Aorta (tissue), 5 donors: Measurements from ENCODE around the gene DNTT. TPM values are rescaled to one million over a fixed set of nuclear protein-coding genes. Genes with fewer than 3 reads are reported as not detected.
A peak's percentile ranks its signal among the peaks of the same experiment; 100 is the strongest.

Source experiments
- ATAC-seq: fragments of 200-7000 bp; cut with Tn5 transposase; one replicate; pipeline ENCODE4 v1.9.1; 2022; ENCODE audit warnings: moderate library complexity; ENCODE audit not compliant: low FRiP score
- DNase-seq, 2 donors: peaks; one replicate each; pipeline ENCODE4 v3.0.0-alpha.2; 2020
- H3K27ac ChIP-seq, 2 donors: one replicate each; pipeline ENCODE4 v1.5.1; 2013; ENCODE audit warnings: low read length in 2 of 2, mild to moderate bottlenecking in 2 of 2, moderate library complexity in 2 of 2, control low read depth in 1 of 2, inconsistent platforms in 1 of 2, low read depth in 1 of 2
- H3K27me3 ChIP-seq, 2 donors: one replicate each; pipeline ENCODE4 v1.6.1; 2013; ENCODE audit warnings: control low read depth in 1 of 2, low read length in 1 of 2, mild to moderate bottlenecking in 1 of 2, moderate library complexity in 1 of 2; ENCODE audit not compliant: insufficient read depth in 2 of 2, control insufficient read depth in 1 of 2
- H3K36me3 ChIP-seq, 2 donors: one replicate each; pipeline ENCODE4 v1.6.1; 2013; ENCODE audit warnings: control low read depth in 1 of 2, low read length in 1 of 2, mild to moderate bottlenecking in 1 of 2; ENCODE audit not compliant: insufficient read depth in 2 of 2, control insufficient read depth in 1 of 2
- H3K4me1 ChIP-seq, 2 donors: one replicate each; pipeline ENCODE4 v1.6.1; 2013; ENCODE audit warnings: low read length in 2 of 2, control low read depth in 1 of 2, mild to moderate bottlenecking in 1 of 2, moderate library complexity in 1 of 2; ENCODE audit not compliant: insufficient read depth in 2 of 2, control insufficient read depth in 1 of 2
- H3K4me3 ChIP-seq, 2 donors: one replicate each; pipeline ENCODE4 v1.5.1; 2013; ENCODE audit warnings: low read length in 2 of 2, control low read depth in 1 of 2, mild to moderate bottlenecking in 1 of 2
- H3K9me3 ChIP-seq: one replicate; pipeline ENCODE4 v1.6.1; 2013; ENCODE audit warnings: mild to moderate bottlenecking, low read length; ENCODE audit not compliant: control insufficient read depth
- WGBS, 2 donors: extraction: QIAGEN DNeasy Blood & Tissue Kit; methylation state at CpG; one replicate each; pipeline ENCODE4 v1.1.7; 2013; 5-methylcytosine and 5-hydroxymethylcytosine counted together
- intact Hi-C, 2 donors: fragments of 100-400 bp; cut with DNase I; formaldehyde crosslinking; loops; one replicate each; pipeline versions ENCODE4 v1.14.2 to v1.15.0; 2022
- polyA plus RNA-seq, 2 donors: library from polyadenylated mRNA; stranded (reverse); fragments of 200-250 nt; gene quantifications; one replicate each; pipeline ENCODE4 v1.2.3, GENCODE V29; 2013
- total RNA-seq, 2 donors: library from RNA; stranded (reverse); fragmentation: NEBNext Ultra II Directional; extraction: Animal tissue kit (Norgen Biotek cat#: 25700); gene quantifications; one replicate each; pipeline ENCODE4 v1.2.1, GENCODE V29; 2021
- donor health status: healthy with polysubstance abuse.
- donor health status: Bipolar disorder and iron deficiency.
- donor health status: DM: no; HTN: no; CAD: no.
- donor health status: DM: no; HTN: no; CAD: no.
- donor health status: DM: yes; HTN: yes; CAD: no.

DNTT gene
- total and polyA plus RNA-seq, 4 donors: not detected

- H3K36me3 ChIP-seq: no peaks in the 10 kb centered on the region
- no peak overlapping the region for H3K27ac ChIP-seq
- peaks cover 0 to 3% of the 10 kb centered on the region in 2 donors for H3K4me1 ChIP-seq
- 92 to 93% methylated on average over 6 of the region's 6 CpGs for WGBS, 2 donors
- H3K27me3 ChIP-seq: no peaks in the 10 kb centered on the region
- H3K9me3 ChIP-seq: no peaks in the 10 kb centered on the region
- DNase-seq (no peak), ATAC-seq (no peak)
- intact Hi-C loops: no loop called here
- H3K4me3 ChIP-seq: no peak overlapping the region
Measured at GRCh38 chr10:96283756-96284155, 20.5 kb upstream of the DNTT start.

DNA sequence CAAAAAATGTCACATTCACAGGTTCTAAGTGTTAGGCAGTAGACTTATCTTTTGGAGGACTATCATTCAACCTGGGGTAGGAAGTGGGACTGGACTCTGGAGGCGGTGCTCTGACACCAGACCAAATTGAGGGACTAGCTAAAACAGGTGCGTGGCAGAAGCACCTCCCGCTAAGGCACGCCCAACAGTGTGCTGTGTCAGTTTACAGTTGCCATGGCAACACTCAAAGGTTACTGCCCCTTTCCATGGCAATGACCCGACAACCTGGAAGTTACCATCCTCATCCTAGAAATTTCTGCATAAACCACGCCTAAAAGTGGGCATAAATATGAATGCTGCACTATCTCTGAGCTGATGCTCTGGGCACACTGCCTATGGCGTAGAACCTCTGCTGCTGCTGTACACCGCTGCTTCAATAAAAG lies 18.9 kb upstream of the DNTT start:
- no peak overlapping the region for H3K4me3 ChIP-seq
- intact Hi-C loops: no loop called here
- H3K9me3 ChIP-seq: no peaks in the 10 kb centered on the region
- no peaks in the 10 kb centered on the region for H3K27me3 ChIP-seq
- 61 to 64% methylated on average over 8 of the region's 8 CpGs for WGBS, 2 donors
- ATAC-seq: no peak
- no peaks in the 10 kb centered on the region for H3K36me3 ChIP-seq
- peaks cover 0 to 3% of the 10 kb centered on the region in 2 donors for H3K4me1 ChIP-seq
- H3K27ac ChIP-seq: no peak overlapping the region
- DNase-seq: no peak

- Histone ChIP-seq H3K4me3 (no peak overlapping the region), H3K4me1 (peaks cover 0 to 3% of the 10 kb centered on the region in 2 donors), H3K36me3 (no peaks in the 10 kb centered on the region), H3K9me3 (no peaks in the 10 kb centered on the region), H3K27me3 (no peaks in the 10 kb centered on the region), H3K27ac (peak overlapping the region; percentile 22 to 78)
- ATAC-seq (peak; percentile 46), DNase-seq (no peak)
- WGBS, 2 donors: 2 to 4% methylated on average over 6 of the region's 6 CpGs
- intact Hi-C loops: no loop called here
Measured at GRCh38 chr10:96287392-96288105, 16.7 kb upstream of the DNTT start.

- no peaks in the 10 kb centered on the region for H3K9me3 ChIP-seq
- H3K4me3 ChIP-seq: no peak overlapping the region
- peak overlapping the region; percentile 19 to 22 for H3K27ac ChIP-seq
- ATAC-seq (no peak), DNase-seq (no peak)
- peaks cover 0 to 3% of the 10 kb centered on the region in 2 donors for H3K4me1 ChIP-seq
- no peaks in the 10 kb centered on the region for H3K36me3 ChIP-seq
- WGBS, 2 donors: 26 to 34% methylated on average over 5 of the region's 5 CpGs
- intact Hi-C loops: no loop called here
- H3K27me3 ChIP-seq: no peaks in the 10 kb centered on the region
Measured at GRCh38 chr10:96288151-96288621, 16.0 kb upstream of the DNTT start.

DNA sequence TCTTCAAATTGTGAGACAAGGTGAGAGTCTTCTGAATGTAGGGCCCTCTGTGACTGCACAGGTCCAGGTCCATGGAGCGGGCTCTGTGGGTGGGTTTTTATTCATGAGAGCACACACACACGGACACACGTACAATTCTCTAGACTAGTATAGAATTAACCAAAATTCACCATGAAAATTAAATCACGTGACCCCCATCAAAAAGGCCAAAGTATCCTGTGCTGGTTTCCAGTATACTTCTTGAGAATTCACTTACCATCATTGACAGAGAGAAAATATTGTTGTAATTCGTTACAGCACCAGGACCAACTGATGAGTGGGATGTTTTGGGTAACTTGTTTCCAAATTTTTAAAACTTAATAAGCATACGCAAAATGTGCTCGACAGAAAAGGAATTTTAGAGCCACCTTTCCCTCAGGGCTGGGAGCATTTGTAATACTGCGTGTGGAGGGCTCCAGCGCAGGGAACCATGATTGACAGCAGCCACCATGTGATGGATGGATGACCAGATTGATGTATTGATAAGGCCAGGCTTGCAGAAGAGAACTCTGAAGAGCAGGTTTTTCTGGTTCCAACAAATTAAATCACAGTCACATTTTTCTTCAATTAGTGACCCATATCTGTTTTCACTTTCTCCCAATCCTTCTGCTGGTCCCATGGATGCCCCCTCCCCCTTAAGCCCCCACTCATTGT lies 14.9 kb upstream of the DNTT start:
- WGBS, 2 donors: 95 to 96% methylated on average over 9 of the region's 9 CpGs
- H3K9me3 ChIP-seq: no peaks in the 10 kb centered on the region
- H3K4me3 ChIP-seq: no peak overlapping the region
- H3K36me3 ChIP-seq: no peaks in the 10 kb centered on the region
- intact Hi-C loops: no loop called here
- no peak for DNase-seq
- no peaks in the 10 kb centered on the region for H3K27me3 ChIP-seq
- peaks cover 0 to 3% of the 10 kb centered on the region in 2 donors for H3K4me1 ChIP-seq
- ATAC-seq: no peak
- H3K27ac ChIP-seq: no peak overlapping the region

DNA sequence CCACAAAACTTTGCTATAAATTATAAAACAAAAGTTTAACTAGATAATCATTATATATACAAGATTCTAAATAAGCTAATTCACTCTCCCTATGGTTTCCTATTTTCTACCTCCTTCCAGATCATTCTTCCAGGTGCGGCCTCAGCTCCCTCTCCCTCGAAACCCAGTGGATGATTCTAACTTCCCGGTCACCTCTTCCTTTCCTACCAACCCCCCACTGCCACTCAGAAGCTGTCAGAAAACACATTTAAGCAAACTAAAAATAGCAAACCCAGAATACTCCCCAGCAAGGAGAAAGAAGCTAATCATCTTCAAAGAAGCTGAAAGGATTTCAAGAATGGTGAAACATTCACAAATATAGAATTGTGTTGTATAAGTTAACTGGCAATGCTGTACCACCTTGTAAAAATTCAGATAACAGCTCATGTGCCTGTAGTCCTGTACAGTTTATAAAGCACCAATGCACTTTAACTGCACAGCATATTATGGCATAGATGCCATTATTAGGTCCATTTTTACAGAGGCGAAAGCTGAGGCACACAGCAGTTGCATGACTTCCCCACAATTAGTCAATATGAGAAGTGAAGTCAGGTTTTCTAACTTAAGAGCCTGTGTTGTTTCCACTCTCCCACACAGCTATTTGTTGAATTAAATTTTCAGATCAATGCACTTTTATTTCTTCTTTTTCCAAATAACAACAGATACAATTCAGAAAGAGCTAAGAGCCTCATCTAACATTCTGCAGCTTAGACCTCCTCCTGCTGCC lies 13.7 kb upstream of the DNTT start:
- no peaks in the 10 kb centered on the region for H3K36me3 ChIP-seq
- no peaks in the 10 kb centered on the region for H3K27me3 ChIP-seq
- 87 to 90% methylated on average over 4 of the region's 4 CpGs for WGBS, 2 donors
- intact Hi-C loops: loop anchor here (5.0 to 10.0 kb wide), 2 partner anchors 273 to 276 kb away; no protein-coding TSS in a partner anchor
- no peaks in the 10 kb centered on the region for H3K9me3 ChIP-seq
- peaks cover 0 to 3% of the 10 kb centered on the region in 2 donors for H3K4me1 ChIP-seq
- no peak overlapping the region for H3K27ac ChIP-seq
- H3K4me3 ChIP-seq: no peak overlapping the region
- ATAC-seq (no peak), DNase-seq (no peak)

- intact Hi-C loops: loop anchor here (2.0 to 10.0 kb wide), 3 partner anchors 62 to 278 kb away; no protein-coding TSS in a partner anchor
- no peaks in the 10 kb centered on the region for H3K27me3 ChIP-seq
- no peaks in the 10 kb centered on the region for H3K36me3 ChIP-seq
- DNase-seq (no peak), ATAC-seq (peak; percentile 80)
- H3K27ac ChIP-seq: no peak overlapping the region
- 34 to 40% methylated on average over 7 of the region's 7 CpGs for WGBS, 2 donors
- no peak overlapping the region for H3K4me3 ChIP-seq
- H3K9me3 ChIP-seq: no peaks in the 10 kb centered on the region
- H3K4me1 ChIP-seq: peaks cover 0 to under 1% of the 10 kb centered on the region in 2 donors
Measured at GRCh38 chr10:96292971-96293920, 11.0 kb upstream of the DNTT start.

GRCh38 chr10:96295475-96295874 lies 8.8 kb upstream of the DNTT start:
- Histone ChIP-seq H3K4me3 (no peak overlapping the region), H3K36me3 (no peaks in the 10 kb centered on the region), H3K27me3 (no peaks in the 10 kb centered on the region), H3K27ac (no peak overlapping the region), H3K9me3 (no peaks in the 10 kb centered on the region), H3K4me1 (no peaks in the 10 kb centered on the region)
- no peak for DNase-seq
- no peak for ATAC-seq
- intact Hi-C loops: loop anchor here in 1 of 2 donors (10.0 kb wide), 1 partner anchor 281 kb away; no protein-coding TSS in a partner anchor
- WGBS, 2 donors: 58 to 60% methylated on average over 4 of the region's 4 CpGs
